HK-2 (cell line): ENCODE results near the gene C19orf38.
"Not testable (repeated sequence)": the region's sequence is repeated elsewhere in the genome, so short reads cannot be mapped to it uniquely, and the experiment has no call there.

ENCODE experiments used
- DNase-seq: peaks from one replicate; pipeline ENCODE4 v3.0.0-alpha.2; 2018; ENCODE audit not compliant: unreplicated experiment

The C19orf38 gene

DNA sequence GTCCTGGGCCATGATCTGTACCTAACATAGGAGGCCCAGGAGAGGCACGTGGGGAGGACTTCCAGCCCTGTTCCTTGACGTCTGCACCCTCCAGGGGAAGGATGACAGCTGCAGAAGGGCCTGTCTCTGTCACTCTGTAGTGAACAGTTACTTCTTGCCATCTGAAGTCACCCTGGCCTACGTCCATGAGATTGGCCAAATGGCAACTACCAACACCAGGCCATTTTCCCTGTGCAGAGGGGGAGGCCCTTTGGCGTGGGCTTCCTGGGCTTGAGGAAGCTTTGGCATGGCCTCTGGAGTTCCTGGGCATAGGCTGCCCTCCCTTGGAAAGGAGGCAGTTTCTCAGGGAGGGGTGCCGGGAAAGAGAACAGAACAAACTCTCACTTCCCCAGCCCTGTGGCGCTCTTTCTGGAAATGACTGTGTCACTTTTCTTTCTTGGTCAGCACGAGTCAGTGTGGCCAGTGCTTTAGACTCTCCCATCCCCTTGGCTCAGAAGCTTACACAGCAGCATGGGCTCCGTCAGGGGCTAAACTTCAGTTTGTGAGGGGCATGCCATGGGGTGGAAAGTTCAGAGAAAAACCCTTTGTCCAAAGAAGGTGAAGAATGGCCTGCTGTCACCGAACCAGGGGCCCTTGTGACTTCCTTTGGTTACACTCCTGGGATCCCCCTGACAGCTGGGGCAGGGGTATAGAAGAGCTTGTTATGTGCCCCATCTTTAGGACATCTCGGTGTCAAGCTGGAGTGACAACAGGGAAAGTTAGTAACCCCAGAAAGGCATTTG lies 28.4 kb downstream of the C19orf38 start:
- no peak for DNase-seq

DNA sequence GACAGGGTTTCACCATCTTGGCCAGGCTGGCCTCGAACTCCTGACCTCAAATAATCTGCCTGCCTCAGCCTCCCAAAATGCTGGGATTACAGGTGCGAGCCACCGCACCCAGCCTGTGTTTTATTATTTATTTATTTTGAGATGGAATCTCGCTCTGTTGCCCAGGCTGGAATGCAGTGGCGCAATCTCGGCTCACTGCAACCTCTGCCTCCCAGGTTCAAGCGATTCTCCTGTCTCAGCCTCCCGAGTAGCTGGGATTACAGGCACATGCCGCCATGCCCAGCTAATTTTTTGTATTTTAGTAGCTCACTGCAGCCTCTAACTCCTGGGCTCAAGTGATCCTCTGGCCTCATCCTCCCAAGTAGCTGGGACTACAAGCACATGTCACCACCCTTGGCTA lies 29.4 kb downstream of the C19orf38 start:
- DNase-seq = not testable (repeated sequence)

DNA sequence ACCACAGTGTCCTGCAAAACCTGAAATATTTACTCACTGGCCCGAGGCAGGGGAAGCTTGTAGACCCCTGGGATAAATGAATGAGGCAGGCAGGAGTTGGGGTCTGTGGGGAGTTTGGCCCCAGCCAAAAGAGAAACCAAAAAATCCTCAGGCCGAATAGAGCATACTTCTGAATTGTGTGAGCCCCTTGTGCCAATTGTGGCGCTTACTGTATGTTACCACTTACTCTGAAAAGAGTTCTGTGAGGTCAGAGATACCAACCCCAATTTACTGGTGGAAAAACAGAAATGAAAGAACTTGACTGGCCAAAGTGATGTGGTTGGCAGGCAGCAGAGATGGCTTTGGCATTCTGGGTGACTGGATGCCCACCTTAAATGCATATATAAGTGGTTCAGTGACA lies 30.0 kb downstream of the C19orf38 start:
- no peak for DNase-seq

DNA sequence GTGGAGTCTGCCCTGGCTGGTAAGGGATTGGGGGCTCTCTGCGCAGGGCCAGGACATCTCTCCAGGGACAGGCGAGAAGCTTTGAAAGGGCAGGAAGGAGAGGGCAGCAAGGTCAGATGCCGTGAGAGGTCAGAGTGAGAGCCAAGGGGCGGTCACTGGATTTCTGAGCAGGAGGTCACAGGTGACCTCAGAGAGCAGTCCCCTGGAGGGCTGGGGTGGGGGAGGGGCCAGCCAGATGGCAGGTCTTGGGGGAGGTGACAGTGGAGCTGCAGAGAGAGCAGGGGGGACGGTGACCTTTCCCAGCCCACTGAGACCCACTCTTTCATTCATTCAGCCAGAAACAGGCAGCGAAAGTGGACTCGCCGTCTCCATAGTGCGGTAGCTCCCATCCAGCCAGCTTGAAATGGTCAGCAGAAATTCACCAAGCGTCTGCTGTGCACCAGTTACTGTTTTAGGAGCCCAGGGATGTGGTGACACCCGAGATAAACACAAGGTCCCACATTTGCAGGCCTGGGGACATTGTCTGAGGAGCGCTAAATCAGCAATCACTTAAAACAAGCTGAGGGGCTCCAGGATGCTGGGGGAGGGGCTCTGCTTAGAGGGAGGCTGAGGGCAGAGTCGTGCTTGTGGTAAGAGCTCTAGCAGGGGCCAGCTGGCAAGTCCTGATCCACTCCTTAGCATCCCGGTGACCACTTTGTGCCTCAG lies 33.3 kb downstream of the C19orf38 start:
- no peak for DNase-seq

DNA sequence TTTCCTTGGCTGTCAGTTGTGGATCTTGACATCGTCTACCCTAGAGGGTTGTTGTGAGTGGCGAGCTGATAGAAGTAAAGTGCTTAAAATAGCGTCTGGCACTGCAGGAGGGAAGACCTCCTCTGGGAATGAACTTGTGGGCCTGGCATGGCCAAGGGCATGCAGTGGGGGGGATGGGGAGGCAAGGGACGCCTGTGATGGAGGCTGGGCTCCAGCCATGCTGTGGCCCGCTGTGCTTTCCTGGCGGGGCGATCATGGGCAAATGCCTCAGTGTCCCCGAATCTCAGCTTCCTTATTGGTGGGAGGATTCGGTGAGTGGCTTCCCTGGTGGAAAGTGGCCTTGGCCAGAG lies 33.9 kb downstream of the C19orf38 start:
- DNase-seq = no peak

DNA sequence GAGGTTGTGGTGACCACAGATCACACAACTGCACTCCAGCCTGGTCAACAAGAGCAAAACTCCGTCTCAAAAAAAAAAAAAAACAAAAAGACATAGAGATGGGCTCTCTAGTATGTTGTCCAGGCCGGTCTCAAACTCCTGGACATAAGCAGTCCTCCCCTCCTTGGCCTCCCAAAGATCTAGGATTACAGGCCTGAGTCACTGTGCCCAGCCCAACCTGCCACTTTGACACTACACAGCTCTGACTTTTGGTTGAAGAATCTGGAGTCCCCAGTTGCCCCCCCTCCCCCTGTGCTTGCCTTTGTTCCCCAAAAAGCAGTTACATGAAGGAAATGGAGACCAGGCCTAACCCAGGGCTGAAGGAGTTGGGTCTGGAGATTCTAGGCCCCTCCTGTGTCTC lies 36.1 kb downstream of the C19orf38 start:
- no peak for DNase-seq

DNA sequence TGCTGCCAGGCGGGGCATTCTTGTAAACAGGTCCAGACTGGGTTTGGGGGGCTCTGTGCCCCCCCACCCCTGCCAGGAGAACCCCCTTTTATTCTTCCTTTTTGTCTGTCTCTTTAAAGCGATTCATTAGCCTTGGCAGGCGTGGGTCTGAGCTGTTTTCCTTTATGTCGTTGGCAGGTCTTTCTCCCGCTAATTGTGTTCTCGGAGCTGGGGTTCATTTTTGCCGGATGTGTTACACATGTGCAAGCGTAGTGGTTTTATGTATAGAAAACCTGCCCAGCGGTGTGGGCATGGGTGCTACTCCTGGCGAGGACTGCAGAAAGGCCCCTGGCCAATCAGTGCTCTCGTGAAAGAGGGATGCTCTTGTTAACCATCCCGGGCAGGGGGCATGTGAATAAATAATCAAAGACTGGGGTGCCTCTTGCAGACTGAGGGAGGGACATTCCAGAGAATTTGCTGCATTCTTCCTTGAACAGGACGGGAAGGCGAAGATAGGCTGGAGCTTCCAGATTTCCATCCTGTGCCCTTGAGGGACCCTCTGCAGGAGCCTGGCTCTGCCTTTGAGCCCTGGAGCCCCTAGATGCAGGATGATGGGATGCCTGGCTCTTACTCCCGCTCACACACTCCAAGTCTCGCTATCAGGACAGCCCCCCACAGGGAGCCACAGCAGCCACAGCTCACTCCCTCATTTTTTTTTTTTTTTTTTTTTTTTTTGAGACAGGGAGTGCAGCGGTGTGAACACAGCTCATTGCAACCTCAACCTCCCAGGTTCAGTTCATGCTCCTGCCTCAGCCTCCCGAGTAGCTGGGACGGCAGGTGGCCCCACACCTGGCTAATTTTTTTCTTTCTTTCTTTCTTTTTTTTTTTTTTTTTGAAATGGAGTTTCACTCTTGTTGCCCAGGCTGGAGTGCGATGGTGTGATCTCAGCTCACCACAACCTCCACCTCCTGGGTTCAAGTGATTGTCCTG lies 37.3 kb downstream of the C19orf38 start:
- no peak for DNase-seq

DNA sequence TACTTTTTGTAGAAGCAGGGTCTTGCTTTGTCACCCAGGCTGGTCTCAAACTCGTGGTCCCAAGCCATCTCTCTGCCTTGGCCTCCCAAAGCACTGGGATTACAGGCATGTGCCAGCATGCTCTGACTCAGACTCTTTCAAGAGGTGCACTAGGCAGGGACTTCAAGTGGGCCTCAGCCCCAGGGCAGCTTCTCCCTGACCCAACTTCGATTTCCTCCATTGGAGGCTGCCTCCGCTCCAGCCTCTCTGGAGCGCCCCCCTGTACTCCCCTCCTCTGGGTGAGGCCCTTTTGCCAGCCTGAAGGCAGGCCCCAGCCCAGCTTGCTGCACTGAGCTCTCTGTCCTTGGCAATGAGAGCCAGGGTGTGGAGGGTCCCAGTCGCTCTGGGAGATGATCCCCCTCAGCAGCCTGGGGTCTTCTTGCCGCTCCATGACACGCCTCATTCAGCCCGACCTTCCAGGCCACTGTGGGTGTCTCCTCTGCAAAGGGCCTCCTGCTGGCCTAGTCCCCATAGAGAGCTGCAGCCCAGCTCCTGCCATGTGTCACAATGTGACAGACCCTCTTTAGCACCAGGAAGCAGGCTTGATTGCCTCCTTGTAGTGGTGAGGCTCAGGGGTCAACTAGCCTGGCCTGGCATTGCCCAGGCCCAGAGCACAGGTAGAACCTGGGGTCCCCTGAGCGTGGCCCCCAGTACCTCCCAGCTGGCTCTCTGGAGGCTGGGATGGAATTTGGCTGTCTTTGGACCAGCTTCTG lies 39.6 kb downstream of the C19orf38 start:
- no peak for DNase-seq

DNA sequence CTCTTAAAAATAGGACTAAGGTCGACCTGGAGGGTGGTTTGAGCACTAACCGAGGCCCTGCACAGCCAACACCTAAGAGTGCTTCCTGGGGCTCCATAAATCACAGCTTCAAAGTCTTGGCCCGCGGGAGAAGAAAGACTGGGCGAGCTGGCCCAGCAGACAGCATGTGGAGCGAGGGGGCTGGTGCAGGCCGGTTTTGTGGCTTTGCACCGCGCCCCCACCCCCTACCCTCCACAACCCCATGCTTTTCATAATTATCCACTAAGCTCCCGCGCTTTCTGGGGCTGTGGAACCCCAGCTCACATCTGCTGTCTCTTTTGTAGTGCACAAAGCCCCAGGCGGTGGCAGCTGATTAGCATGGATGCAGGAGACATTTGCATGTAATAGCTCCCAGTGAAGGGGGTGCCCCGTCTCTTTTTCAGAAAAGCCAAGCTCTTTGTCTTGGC lies 40.2 kb downstream of the C19orf38 start:
- no peak for DNase-seq

DNA sequence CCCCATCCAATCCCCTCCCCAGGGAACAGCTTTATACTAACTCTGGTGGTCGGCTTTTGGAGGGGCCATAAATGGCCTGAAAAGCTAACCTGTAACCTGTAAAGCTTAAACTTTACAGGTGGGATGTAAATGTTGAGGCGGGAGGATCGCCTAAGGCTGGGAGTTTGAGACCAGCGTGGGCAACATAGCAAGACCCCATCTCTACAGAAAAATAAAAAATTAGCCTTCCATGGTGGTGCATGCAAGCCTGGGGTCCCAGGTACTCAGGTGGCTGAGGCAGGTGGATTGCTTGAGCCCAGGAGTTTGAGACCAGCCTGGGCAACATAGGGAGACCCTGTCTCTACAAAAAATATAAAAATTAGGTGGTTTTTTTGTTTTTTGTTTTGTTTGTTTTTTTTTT lies 41.7 kb downstream of the C19orf38 start:
- DNase-seq = no peak

DNA sequence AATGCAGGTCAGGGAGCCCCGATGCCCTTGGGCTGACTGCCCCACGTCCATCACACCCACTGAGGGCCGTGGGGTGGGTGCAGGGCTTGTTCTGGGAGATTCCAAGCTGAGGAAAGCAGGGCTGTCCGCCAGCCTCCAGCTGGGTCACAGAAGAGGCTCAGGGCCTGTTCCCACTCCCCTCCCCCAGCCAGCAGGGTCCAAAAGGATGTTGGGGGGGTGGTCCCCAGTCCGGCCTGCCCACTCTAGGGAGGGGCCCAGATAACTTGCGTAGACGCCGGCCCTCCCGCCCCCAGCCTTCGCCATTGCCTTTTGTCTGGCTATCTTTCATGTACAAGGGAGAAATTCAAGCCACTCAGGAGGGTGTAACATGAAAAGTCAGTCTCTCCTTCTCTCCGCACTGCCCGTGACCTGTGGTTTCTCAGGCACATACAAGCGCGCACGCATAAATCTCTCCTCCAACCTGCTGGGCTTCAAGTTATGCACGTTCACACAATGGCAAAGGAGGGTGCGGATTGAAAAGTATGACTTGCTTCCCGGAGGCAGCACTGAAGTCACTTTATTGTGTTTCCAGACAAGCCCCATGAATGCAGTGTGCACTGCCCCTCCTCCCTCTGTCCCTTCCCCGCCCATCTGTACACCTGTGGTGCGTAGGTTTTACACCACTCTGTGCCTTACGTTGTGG lies 43.3 kb downstream of the C19orf38 start:
- no peak for DNase-seq

DNA sequence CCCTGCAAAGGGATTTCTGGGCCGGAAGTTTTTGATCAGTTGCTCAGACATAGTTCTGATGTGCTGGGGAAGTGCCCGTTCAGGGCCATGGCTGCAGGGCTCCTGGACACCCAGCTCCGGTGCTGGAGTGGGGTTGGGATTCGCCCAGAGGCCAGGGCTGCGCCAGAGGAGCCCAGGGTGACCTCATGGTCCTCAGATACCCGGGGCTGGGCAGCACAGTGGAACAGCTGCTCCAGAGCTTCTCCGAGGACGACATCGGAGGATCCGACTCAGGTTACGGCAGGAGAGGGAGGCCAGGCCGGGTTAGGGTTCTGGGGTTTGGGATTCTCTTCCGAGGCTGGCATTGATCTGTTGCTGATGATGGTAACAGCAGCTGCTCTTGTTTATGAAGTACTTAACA lies 44.0 kb downstream of the C19orf38 start:
- no peak for DNase-seq

DNA sequence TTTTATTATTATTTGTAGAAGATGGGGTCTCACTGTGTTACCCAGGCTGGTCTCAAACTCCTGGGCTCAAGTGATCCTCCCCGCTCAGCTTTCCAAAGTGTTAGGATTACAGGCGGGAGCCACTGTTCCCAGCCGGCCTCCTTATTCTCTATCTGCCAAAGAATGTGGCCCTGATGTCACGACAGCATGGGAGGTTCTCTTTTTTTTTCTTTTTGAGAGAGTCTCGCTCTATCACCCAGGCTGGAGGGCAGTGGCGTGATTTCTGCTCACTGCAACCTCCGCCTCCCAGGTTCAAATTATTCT lies 46.6 kb downstream of the C19orf38 start:
- no peak for DNase-seq

DNA sequence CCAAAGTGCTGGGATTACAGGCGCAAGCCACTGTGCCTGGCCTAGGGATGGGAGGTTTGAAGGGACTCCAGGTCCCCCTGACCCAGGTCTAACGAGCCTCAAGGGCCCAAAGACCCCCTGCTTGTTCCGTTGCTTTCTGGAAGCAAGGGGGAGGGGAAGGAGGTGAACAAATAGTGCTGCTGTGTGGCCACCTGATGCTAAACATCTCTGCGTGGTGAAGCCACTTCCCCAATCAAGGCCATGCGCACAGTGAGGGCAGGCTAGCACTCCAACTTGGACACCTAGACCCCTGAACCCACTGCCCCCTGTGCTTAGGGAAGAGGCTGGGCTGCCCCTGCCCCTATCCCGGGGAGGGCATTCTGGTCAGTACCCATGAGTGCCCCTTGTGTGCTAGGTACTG lies 47.1 kb downstream of the C19orf38 start:
- no peak for DNase-seq

DNA sequence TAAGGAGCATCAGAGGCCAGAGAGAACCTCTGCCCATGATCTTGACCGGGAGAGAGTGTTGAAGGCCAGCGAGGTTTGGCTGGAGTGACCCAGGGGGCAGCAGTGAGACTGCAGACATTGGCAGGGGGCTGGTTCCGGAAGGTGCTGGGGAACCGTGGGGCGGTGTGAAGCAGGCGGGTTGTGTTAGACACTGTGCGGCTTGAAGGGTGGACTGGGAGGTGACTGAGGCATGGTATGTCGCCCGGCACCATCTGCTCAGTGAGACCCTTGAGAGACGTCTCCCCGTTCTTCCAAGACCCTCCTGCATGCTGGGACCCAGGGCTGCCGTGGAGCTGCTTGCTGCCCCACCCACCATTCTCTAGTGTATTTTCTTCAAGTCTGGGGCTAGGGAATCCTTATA lies 47.7 kb downstream of the C19orf38 start:
- DNase-seq = no peak

DNA sequence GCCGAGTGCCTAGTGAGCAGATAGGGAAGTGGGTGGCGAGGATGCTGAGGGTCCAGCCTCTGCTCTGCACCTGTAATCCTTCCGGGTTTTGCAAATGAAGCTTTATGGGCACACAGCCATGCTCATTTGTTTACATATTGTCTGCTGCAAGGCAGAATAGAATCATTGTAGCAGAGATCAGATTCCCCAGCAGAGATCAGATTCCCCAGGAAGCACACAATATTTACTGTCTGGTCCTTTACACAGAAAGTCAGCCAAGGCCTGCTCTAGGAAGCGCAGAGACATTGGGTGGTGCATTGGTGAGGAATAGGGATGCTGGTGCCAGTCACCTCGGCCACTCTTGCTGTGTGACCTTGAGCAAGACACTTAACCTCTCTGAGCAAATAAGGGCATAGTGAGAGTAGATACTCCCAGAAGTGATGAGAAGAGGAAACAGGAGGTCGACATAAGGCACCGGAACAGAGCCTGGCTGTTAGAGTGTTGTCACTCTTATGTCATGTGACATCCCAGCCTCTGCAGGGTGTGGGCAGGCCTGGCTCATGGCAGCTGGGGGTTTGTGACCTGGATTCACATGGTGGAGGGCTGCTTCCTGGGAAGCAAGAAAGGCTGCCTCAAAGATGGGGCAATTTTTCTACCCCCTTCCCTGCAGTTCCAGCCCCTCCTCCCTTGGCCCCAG lies 48.8 kb downstream of the C19orf38 start:
- DNase-seq = no peak

DNA sequence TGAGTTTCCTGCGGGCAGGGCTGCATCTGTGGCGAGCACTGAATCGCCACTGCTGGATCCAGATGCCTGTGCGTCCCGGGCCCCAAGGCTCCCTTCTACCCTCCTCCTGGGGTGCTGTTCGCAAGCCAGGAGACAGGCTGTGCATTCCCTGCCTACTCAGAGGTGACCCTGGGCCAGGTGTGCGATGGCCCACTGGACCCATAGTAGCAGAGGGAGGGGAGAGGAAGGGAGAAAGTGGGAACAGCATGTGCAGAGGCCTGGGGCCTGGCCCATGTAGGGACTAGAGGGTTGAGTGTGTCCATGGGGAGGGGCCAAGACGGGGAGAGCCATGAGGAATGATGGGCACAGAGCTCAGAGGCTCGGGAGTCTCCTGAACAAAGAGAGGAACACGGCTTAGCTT lies 50.4 kb downstream of the C19orf38 start:
- no peak for DNase-seq

DNA sequence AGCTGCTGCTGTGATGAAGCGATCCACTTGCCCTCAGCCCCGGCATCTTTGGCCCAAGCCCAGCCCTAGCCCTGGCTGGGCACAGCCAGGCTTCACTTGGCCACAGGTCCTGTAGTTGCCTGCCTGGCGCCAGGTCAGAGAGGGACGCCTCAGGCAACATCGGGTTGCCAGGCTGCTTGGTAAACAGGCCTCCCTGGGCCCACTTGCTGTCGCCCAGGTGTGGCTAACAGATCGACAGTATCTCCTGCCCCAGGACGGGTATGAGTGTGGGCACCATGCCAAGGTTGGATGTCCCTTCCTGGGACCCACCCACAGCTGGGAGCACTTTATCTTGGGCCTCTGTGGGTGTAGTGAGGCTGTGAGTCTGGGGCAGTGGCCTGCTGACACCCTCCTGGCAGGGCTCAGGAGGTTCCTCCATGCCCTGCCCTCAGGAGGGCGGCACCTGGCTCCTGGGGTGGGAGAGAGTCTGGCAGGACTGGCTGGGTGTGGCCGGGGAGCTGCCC lies 51.0 kb downstream of the C19orf38 start:
- no peak for DNase-seq

DNA sequence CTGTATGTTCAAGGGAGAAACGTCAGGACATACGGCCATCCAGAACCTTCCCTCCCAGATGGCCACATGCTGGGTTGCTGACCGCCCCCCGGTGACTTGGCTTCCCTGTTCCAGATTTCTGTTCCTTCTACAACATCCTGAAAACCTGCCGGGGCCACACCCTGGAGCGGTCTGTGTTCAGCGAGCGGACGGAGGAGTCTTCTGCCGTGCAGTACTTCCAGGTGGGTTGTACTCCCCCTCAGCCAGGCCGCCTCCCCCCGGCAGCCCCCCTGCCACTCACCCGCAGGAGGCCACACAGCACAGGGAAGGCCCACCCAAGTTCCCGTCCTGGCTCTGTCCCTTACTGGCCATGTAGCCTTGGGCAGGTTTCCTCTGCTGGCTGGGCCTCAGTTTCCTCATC lies 59.7 kb downstream of the C19orf38 start:
- no peak for DNase-seq

DNA sequence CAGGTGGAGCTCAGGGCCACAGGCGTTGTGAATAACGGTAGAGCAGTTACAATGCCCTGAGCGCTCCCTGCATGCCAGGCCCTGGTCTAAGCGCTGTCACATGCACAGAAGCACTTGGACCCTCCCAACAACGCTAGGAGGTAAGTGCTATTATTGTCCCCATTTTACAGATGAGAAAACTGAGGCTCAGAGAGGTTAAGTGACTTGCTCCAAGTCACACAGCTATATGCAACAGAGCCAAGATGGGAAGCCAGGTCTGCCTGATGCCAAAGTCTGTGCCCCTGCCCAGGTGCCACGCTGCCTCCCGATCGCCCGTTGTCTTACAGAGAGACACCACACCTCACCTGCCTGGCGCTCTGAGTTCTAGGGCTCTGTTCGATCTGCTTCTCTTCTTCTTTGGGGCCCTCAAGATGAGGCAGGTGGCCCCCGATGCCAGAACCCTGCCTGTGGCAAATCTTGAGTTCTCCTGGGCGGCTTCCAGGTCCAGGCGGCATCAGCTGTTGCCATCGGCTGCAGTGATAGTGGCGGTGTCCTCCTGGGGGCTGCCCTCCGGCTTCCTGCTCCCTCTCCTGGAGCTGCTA lies 60.3 kb downstream of the C19orf38 start:
- no peak for DNase-seq
